Loucy (cell line): ENCODE measurements around the gene RFWD3.

Source experiments
- EZH2phosphoT487 ChIP-seq: fragments of 200-600 bp; IDR thresholded peaks from 2 replicates; pipeline ENCODE4 v1.6.1; 2018; ENCODE audit warnings: antibody characterized with exemption, mild to moderate bottlenecking, moderate library complexity, borderline replicate concordance
- TF ChIP-seq, protein P1 (sequence below): fragments of 200-600 bp; sonication (generic); conservative IDR thresholded peaks from 2 replicates; pipeline ENCODE4 v1.5.1; 2014; ENCODE audit warnings: mild to moderate bottlenecking, antibody characterized with exemption, low read length

DNA sequence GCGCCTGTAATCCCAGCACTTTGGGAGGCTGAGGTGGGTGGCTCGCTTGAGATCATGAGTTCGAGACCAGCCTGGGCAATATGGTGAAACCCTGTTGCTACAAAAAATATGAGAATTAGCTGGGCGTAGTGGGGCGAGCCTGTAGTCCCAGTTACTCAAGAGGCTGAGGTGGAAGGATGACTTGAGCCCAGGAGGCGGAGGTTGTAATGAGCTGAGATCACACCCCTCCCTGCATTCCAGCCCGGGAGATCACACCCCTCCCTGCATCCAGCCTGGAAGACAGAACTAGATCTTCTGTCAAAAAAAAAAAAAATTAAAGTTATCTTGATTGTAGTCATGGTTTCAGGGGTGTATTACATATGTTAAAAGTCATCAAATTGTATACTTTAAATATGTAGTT, 33.0 kb downstream of the RFWD3 start:
- TF ChIP-seq, protein P1, sequence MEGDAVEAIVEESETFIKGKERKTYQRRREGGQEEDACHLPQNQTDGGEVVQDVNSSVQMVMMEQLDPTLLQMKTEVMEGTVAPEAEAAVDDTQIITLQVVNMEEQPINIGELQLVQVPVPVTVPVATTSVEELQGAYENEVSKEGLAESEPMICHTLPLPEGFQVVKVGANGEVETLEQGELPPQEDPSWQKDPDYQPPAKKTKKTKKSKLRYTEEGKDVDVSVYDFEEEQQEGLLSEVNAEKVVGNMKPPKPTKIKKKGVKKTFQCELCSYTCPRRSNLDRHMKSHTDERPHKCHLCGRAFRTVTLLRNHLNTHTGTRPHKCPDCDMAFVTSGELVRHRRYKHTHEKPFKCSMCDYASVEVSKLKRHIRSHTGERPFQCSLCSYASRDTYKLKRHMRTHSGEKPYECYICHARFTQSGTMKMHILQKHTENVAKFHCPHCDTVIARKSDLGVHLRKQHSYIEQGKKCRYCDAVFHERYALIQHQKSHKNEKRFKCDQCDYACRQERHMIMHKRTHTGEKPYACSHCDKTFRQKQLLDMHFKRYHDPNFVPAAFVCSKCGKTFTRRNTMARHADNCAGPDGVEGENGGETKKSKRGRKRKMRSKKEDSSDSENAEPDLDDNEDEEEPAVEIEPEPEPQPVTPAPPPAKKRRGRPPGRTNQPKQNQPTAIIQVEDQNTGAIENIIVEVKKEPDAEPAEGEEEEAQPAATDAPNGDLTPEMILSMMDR = no peak
- TF ChIP-seq EZH2phosphoT487 = no peak
